ENCODE results near the gene PCNX4.

PCNX4 gene

GRCh38 chr14:60212503-60213371 lies 121.0 kb downstream of the PCNX4 start:
- DNase-seq: no peak

GRCh38 chr14:60214003-60214402 lies 122.3 kb downstream of the PCNX4 start:
- DNase-seq: no peak

- DNase-seq: no peak
Observed at GRCh38 chr14:60214415-60215126, 122.8 kb downstream of the PCNX4 start.

DNA sequence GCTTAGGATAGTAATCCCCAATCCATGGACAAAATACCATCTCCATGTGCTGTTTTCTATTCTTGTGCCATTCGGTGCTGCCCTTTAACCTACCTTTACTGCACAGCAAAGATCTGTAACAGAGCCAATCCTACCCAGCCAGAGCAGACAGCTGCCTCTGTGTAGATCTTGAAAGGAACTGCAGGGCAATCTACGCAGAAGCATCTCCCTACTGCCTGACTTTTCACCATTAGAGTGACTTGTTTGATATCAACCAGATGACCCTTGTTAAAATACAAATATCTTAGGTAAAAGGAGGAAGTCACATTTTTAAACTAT lies 123.4 kb downstream of the PCNX4 start:
- no peak for DNase-seq

- no peak for DNase-seq
Observed at GRCh38 chr14:60215520-60216420, 124.0 kb downstream of the PCNX4 start.

DNA sequence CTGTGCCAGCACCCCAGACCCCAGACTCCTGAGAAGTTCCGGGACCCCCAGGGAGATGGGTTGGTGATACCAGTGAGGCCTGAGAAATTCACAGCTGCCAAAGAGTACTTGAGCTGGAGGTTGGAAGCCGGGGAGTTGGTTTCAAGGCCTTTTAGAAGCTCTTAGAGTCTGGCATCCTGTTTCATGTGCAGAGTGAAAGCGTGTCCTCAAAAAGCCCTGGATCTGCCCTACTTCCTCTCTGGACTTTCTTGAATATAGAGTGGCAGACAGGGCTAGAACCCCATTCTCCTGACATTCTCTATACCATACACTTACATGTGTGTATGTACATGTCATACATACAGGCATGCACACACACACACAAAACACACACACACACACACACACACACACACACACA lies 126.0 kb downstream of the PCNX4 start:
- DNase-seq: no peak

Measured in CD4-positive, alpha-beta T cell treated with Interleukin-17A for 1 hour (primary cell).